ENCODE results near the gene EEF1AKMT3.
"Not testable (repeated sequence)": the region's sequence is repeated elsewhere in the genome, so short reads cannot be mapped to it uniquely, and the experiment has no call there.

EEF1AKMT3 gene

DNA sequence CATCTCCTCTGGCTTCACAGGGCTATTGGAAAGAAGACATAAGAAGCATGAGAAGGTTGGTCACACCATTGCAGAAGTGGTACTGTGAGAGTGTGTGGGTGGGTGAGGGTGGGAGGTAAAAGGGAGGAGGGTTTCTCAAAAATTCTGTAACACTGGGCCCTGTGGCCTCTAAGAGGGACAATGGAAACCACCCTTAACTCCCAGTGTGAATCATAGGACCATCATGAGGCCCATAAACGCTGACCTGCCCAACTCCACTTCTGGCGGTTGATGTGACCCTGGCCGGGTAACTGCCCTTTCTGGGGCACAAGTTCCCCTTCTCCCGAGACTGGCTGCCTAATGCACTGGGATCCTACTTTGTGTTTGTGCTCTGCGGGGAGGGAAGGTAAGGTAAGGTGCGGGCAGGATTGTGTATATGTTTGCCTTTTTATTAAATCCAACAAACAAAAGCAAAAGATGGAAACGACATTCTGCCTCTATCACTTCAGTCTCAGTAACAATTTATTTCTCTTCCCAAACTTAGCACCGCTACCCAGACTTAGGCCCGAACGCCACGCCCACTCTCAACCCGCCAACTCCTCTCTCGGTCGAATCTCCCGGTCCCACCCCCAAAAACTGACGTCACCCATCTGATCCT, 1.1 kb upstream of the EEF1AKMT3 start:
- CTCF ChIA-PET = interaction anchor here (0.8 kb wide), 1 partner anchor 10 kb away, joined by 3 read pairs; no protein-coding TSS in a partner anchor
- TF ChIP-seq ARNT (IDR thresholded peaks at IDR 0.05) (no peak), SP1 (IDR thresholded peaks at IDR 0.05) (no peak), ELF4 (IDR thresholded peaks at IDR 0.05) (no peak), SUZ12 (IDR thresholded peaks at IDR 0.05) (no peak)
- TF ChIP-seq, protein P1, sequence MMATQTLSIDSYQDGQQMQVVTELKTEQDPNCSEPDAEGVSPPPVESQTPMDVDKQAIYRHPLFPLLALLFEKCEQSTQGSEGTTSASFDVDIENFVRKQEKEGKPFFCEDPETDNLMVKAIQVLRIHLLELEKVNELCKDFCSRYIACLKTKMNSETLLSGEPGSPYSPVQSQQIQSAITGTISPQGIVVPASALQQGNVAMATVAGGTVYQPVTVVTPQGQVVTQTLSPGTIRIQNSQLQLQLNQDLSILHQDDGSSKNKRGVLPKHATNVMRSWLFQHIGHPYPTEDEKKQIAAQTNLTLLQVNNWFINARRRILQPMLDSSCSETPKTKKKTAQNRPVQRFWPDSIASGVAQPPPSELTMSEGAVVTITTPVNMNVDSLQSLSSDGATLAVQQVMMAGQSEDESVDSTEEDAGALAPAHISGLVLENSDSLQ (IDR thresholded peaks at IDR 0.05) = no peak
- peak; percentile 85 for DNase-seq (ENCODE audit: extremely low spot score)
- POLR2A ChIA-PET = interaction anchor here (0.8 to 1.8 kb wide), 18 partner anchors 8 to 170 kb away, joined by 3 to 28 read pairs (median 6); partner anchors contain the start of genes ATP23, CDK4, CTDSP2 and MARCHF9

DNA sequence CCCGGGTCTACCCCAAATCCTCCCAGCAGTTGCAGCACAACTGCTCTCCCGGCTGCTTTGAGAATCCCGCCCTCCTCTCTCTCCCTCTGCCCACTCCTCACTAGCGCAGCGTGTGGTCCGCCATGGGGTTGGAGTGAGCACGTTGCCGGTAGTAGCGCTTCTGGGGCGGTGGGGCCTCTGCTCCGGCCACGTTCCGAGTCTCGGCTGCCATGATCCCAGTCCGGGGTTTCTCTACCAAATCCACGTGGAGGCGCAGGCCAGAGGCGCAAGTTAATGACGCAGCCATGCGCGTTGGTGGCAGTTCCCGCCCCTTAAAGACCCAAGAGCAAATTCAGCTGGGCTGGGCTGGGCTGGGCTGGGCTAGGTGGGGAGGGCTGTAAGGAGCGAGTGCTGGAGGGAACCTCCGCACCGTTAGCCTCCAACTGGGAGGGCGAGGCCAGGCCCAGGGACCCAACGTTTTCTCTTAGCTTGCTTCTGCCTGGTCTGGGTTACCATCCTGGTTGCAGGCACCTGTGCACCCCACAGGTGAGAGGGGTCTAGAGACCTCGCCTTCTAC, 463 bp upstream of the EEF1AKMT3 start, which contains the start of gene METTL1:
Gene METTL1 (minus strand): TSS at position 233 of the 556 bp plus-strand sequence. CDS start 22 bp downstream, at position 211.
- peak; percentile 90 for DNase-seq (ENCODE audit: extremely low spot score)
- peak; percentile 86 for TF ChIP-seq L3MBTL2 (conservative IDR thresholded peaks at IDR 0.05)
- TF ChIP-seq FOXK2 (IDR thresholded peaks at IDR 0.05) = no peak
- TF ChIP-seq, protein P1 (IDR thresholded peaks at IDR 0.05) = no peak
- 0 out of 2 replicates have a peak, but pooled peaks have one; percentile 56 for TF ChIP-seq HDGF (IDR thresholded peaks at IDR 0.05; ENCODE audit: borderline replicate concordance)
- no peak for TF ChIP-seq FOXM1 (IDR thresholded peaks at IDR 0.05; ENCODE audit: borderline replicate concordance)
- TF ChIP-seq CTBP1 (IDR thresholded peaks at IDR 0.05; ENCODE audit: borderline replicate concordance) = no peak
- TF ChIP-seq SUZ12 (IDR thresholded peaks at IDR 0.05) = no peak
- no peak for TF ChIP-seq BHLHE40 (IDR thresholded peaks at IDR 0.05; ENCODE audit: borderline replicate concordance)
- TF ChIP-seq TARDBP (IDR thresholded peaks at IDR 0.05) = no peak
- no peak for TF ChIP-seq SP1 (IDR thresholded peaks at IDR 0.05)
- TF ChIP-seq LEF1 (IDR thresholded peaks at IDR 0.05; ENCODE audit: borderline replicate concordance) = no peak
- no peak for TF ChIP-seq ARNT (IDR thresholded peaks at IDR 0.05)
- no peak for TF ChIP-seq FOXA1 (IDR thresholded peaks at IDR 0.05)
- TF ChIP-seq ELF4 (IDR thresholded peaks at IDR 0.05) = 0 out of 2 replicates have a peak, but pooled peaks have one; percentile 26
- TF ChIP-seq NFRKB (IDR thresholded peaks at IDR 0.05) = peak; percentile 60
- no peak for TF ChIP-seq ZNF384 (IDR thresholded peaks at IDR 0.05)
- CTCF ChIA-PET = interaction anchor here (0.6 to 1.2 kb wide), 5 partner anchors 9 to 225 kb away, joined by 3 to 7 read pairs (median 4); partner anchors contain the start of genes DCTN2 and TSFM
- POLR2A ChIA-PET = interaction anchor here (0.7 to 1.8 kb wide), 22 partner anchors 9 to 169 kb away, joined by 3 to 28 read pairs (median 5); partner anchors contain the start of genes ATP23, CDK4, CTDSP2 and MARCHF9

DNA sequence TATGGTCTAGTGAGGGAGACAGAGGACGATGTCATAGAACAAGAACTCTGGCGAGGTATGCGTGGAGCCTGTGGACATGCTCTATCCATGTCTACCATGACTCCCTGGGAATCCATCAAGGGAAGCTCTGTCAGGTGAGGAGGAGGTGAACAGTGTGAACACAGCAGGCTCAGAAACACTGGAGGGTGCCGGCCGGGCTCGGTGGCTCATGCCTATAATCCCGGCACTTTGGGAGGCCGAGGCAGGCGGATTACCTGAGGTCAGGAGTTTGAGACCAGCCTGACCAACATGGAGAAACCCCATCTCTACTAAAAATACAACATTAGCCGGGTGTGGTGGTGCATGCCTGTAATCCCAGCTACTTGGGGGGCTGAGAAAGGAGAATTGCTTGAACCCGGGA, 2.2 kb downstream of the EEF1AKMT3 start:
- CTCF ChIA-PET; DNase-seq (ENCODE audit: extremely low spot score): not testable (repeated sequence)
- POLR2A ChIA-PET = interaction anchor here (1.5 kb wide), 1 partner anchor 9 kb away, joined by 3 read pairs; no protein-coding TSS in a partner anchor

DNA sequence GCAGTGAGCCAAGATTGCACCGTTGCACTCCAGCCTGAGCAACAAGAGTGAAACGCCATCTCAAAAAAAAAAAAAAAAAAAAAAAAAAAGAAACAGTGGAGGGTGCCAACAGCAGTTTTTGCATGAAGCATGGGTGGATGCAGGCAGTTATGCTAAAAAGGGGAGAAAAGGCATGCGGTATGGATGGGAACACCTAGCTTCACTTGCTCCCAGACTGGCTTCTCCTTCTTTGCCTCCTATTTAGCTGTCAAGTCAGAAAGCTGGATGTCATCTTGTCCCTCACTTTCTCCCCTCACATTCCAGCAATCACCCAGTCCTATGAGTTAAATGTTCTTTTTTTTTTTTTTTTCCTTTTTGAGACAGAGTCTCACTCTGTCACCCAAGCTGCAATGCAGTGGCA, 2.6 kb downstream of the EEF1AKMT3 start:
- TF ChIP-seq FOXM1 (IDR thresholded peaks at IDR 0.05; ENCODE audit: borderline replicate concordance) (no peak), TARDBP (IDR thresholded peaks at IDR 0.05) (no peak), HDGF (IDR thresholded peaks at IDR 0.05; ENCODE audit: borderline replicate concordance) (no peak), L3MBTL2 (conservative IDR thresholded peaks at IDR 0.05) (no peak), ZNF384 (IDR thresholded peaks at IDR 0.05) (no peak), FOXK2 (IDR thresholded peaks at IDR 0.05) (no peak), SUZ12 (IDR thresholded peaks at IDR 0.05) (no peak), ARNT (IDR thresholded peaks at IDR 0.05) (no peak), ELF4 (IDR thresholded peaks at IDR 0.05) (no peak)
- TF ChIP-seq, protein P1 (IDR thresholded peaks at IDR 0.05) = no peak
- CTCF ChIA-PET = no interaction called here
- no peak for DNase-seq (ENCODE audit: extremely low spot score)
- POLR2A ChIA-PET = interaction anchor here (1.5 kb wide), 1 partner anchor 8 kb away, joined by 3 read pairs; no protein-coding TSS in a partner anchor

DNA sequence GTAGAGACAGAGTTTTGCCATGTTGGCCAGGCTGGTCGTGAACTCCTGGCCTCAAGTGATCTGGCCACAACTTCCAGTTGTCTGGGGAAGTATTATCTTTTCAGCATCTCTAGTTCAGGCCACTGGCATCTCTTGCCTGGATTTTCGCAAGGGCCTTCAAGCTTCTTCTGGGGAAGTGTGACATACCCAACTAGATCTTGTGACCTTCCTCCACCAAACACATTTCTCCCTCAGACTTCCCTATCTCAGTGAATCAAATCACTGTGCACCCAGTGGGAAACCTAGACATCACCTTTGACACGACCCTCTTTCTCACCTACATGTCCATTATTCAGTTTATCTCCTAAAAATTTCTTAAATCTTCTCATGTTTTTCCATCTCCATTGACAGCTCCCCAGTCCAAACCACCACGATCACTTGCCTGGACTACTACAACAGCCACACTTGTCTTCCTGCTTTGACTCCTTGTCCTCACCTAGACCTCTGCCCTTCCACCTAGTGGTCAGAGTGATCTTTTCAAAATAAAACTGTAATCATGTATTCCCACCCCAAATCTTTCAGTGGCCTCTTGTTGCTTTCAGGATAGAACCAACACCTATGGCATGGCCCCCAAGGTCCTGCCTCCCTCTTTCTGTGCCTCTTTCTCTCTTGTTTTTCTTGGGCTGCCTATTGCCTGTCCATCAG, 3.3 kb downstream of the EEF1AKMT3 start:
- POLR2A ChIA-PET = interaction anchor here (1.5 kb wide), 1 partner anchor 8 kb away, joined by 3 read pairs; no protein-coding TSS in a partner anchor
- CTCF ChIA-PET = no interaction called here
- no peak for TF ChIP-seq FOXM1 (IDR thresholded peaks at IDR 0.05; ENCODE audit: borderline replicate concordance)
- TF ChIP-seq L3MBTL2 (conservative IDR thresholded peaks at IDR 0.05) = no peak
- TF ChIP-seq NFRKB (IDR thresholded peaks at IDR 0.05) = no peak
- DNase-seq (ENCODE audit: extremely low spot score) = no peak

DNA sequence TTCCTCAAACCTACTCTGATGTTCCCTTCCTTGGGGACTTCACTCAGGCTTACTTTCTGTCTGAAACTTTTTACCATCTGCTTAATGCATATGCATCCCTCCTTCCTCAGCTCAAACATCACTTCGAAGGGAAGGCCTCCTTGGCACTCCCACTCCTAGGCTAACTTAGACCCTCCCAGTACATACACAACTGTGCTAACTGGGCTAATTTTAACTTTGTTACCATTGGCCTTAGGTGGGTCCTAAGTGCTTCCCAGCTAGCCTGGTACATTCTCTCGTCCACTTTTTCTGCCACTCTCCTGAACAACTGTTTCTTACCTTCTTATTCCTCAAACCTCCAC, 3.8 kb downstream of the EEF1AKMT3 start:
- TF ChIP-seq TARDBP (IDR thresholded peaks at IDR 0.05) = no peak
- no peak for TF ChIP-seq HDGF (IDR thresholded peaks at IDR 0.05; ENCODE audit: borderline replicate concordance)
- TF ChIP-seq FOXK2 (IDR thresholded peaks at IDR 0.05) = no peak
- DNase-seq (ENCODE audit: extremely low spot score) = no peak
- ChIA-PET POLR2A (no interaction called here), CTCF (no interaction called here)
